Neural progenitor cell (in vitro differentiated cells): ENCODE data around the gene RBM19.

Source experiments
- CTCF ChIP-seq: fragments of 200-600 bp; sonication (generic); IDR thresholded peaks from 2 replicates; pipeline ENCODE4 v1.5.1; 2017; ENCODE audit warnings: antibody characterized with exemption, mild to moderate bottlenecking
- EZH2 ChIP-seq: fragments of 200-600 bp; sonication (generic); IDR thresholded peaks from 2 replicates; pipeline ENCODE4 v1.6.1; 2017; ENCODE audit warnings: antibody characterized with exemption, mild to moderate bottlenecking, moderate library complexity

- TF ChIP-seq CTCF (peak; percentile 38), EZH2 (no peak)
These were observed 25.5 kb downstream of the RBM19 start for GRCh38 chr12:113940357-113941207.
